Neuronal stem cell (in vitro differentiated cells): ENCODE results near the gene TCEANC2.

Experiments used
- DNase-seq: peaks from one replicate; pipeline ENCODE4 v3.0.0-alpha.2; 2013; ENCODE audit warnings: low spot score
- H2AFZ ChIP-seq: one replicate; pipeline ENCODE4 v1.6.1; 2013; ENCODE audit warnings: mild to moderate bottlenecking, low read length, inconsistent platforms
- H2AK5ac ChIP-seq: 2 replicates; pipeline ENCODE4 v1.6.1; 2013; ENCODE audit warnings: low read depth, mild to moderate bottlenecking, inconsistent platforms, low read length, moderate library complexity, mixed read lengths
- H2BK120ac ChIP-seq: 2 replicates; pipeline ENCODE4 v1.6.1; 2013; ENCODE audit warnings: low read depth, mild to moderate bottlenecking, inconsistent platforms, low read length, moderate library complexity, mixed read lengths
- H2BK12ac ChIP-seq: one replicate; pipeline ENCODE4 v1.6.1; 2013; ENCODE audit warnings: low read length, inconsistent platforms
- H2BK15ac ChIP-seq: 2 replicates; pipeline ENCODE4 v1.6.1; 2013; ENCODE audit warnings: mild to moderate bottlenecking, low read length, inconsistent platforms, mixed read lengths
- H2BK5ac ChIP-seq: one replicate; pipeline ENCODE4 v1.6.1; 2013; ENCODE audit warnings: inconsistent platforms, mild to moderate bottlenecking, low read length, moderate library complexity
- H3K14ac ChIP-seq: one replicate; pipeline ENCODE4 v1.6.1; 2013; ENCODE audit warnings: low read length, inconsistent platforms
- H3K18ac ChIP-seq: 2 replicates; pipeline ENCODE4 v1.6.1; 2013; ENCODE audit warnings: low read length, inconsistent platforms
- H3K23ac ChIP-seq: 2 replicates; pipeline ENCODE4 v1.6.1; 2013; ENCODE audit warnings: low read depth, mild to moderate bottlenecking, mixed read lengths, low read length, inconsistent platforms; ENCODE audit not compliant: poor library complexity
- H3K27ac ChIP-seq: replicated peaks from 3 replicates; pipeline ENCODE4 v1.5.1; 2013; ENCODE audit warnings: low read length, inconsistent platforms
- H3K27me3 ChIP-seq, 3 experiments: 2 replicates each; pipeline ENCODE4 v1.6.1; 2013; ENCODE audit warnings: low read length in 3 of 3, mild to moderate bottlenecking in 2 of 3, inconsistent platforms in 1 of 3, low read depth in 1 of 3, mixed read lengths in 1 of 3, moderate library complexity in 1 of 3; ENCODE audit not compliant: control insufficient read depth in 3 of 3, insufficient read depth in 3 of 3
- H3K36me3 ChIP-seq, 2 donors: replicated peaks in 1 of 2; 2 replicates each; pipeline ENCODE4 v1.6.1; 2013; ENCODE audit warnings: low read length in 2 of 2; ENCODE audit not compliant: control insufficient read depth in 2 of 2, insufficient read depth in 2 of 2
- H3K4ac ChIP-seq: 2 replicates; pipeline ENCODE4 v1.6.1; 2013; ENCODE audit warnings: inconsistent platforms, mild to moderate bottlenecking, low read length, moderate library complexity
- H3K4me1 ChIP-seq, 2 donors: 1 replicate in 1 of 2; 2 replicates in 1 of 2; pipeline ENCODE4 v1.6.1; 2013; ENCODE audit warnings: low read length in 2 of 2, low read depth in 1 of 2; ENCODE audit not compliant: control insufficient read depth in 2 of 2, insufficient read depth in 1 of 2
- H3K4me2 ChIP-seq: one replicate; pipeline ENCODE4 v1.6.1; 2013; ENCODE audit warnings: mild to moderate bottlenecking, low read length, inconsistent platforms; ENCODE audit not compliant: insufficient read depth, poor library complexity, severe bottlenecking
- H3K4me3 ChIP-seq, 2 donors: 2 replicates each; pipeline ENCODE4 v1.5.1; 2013; ENCODE audit warnings: low read length in 2 of 2, mild to moderate bottlenecking in 2 of 2, inconsistent platforms in 1 of 2, moderate library complexity in 1 of 2
- H3K79me1 ChIP-seq: one replicate; pipeline ENCODE4 v1.6.1; 2013; ENCODE audit warnings: low read depth, mild to moderate bottlenecking, inconsistent platforms, low read length, moderate library complexity
- H3K9ac ChIP-seq: one replicate; pipeline ENCODE4 v1.6.1; 2013; ENCODE audit warnings: mild to moderate bottlenecking, low read depth, low read length, inconsistent platforms; ENCODE audit not compliant: poor library complexity
- H3K9me3 ChIP-seq, 2 donors: replicated peaks in 1 of 2; 2 replicates each; pipeline versions ENCODE3 to v1.6.1; 2013; ENCODE audit warnings: low read length in 2 of 2, mild to moderate bottlenecking in 2 of 2, inconsistent platforms in 1 of 2, low read depth in 1 of 2, mixed read lengths in 1 of 2, moderate library complexity in 1 of 2; ENCODE audit not compliant: control insufficient read depth in 2 of 2, insufficient read depth in 1 of 2
- H4K8ac ChIP-seq: one replicate; pipeline ENCODE4 v1.6.1; 2013; ENCODE audit warnings: low read depth, mild to moderate bottlenecking, inconsistent platforms, low read length, moderate library complexity
- H4K91ac ChIP-seq: one replicate; pipeline ENCODE4 v1.6.1; 2013; ENCODE audit warnings: low read length, low read depth, mild to moderate bottlenecking, inconsistent platforms; ENCODE audit not compliant: poor library complexity
- WGBS, 2 donors: extraction: QIAGEN DNeasy Blood & Tissue Kit; methylation state at CpG; one replicate each; pipeline ENCODE4 v1.1.7; 2013; ENCODE audit warnings: missing lambda C conversion rate in 2 of 2, mixed read lengths in 1 of 2; ENCODE audit not compliant: insufficient read length in 2 of 2, insufficient replicate concordance in 1 of 2; ENCODE audit errors: extremely low coverage in 2 of 2; 5-methylcytosine and 5-hydroxymethylcytosine counted together

TCEANC2 gene

DNA sequence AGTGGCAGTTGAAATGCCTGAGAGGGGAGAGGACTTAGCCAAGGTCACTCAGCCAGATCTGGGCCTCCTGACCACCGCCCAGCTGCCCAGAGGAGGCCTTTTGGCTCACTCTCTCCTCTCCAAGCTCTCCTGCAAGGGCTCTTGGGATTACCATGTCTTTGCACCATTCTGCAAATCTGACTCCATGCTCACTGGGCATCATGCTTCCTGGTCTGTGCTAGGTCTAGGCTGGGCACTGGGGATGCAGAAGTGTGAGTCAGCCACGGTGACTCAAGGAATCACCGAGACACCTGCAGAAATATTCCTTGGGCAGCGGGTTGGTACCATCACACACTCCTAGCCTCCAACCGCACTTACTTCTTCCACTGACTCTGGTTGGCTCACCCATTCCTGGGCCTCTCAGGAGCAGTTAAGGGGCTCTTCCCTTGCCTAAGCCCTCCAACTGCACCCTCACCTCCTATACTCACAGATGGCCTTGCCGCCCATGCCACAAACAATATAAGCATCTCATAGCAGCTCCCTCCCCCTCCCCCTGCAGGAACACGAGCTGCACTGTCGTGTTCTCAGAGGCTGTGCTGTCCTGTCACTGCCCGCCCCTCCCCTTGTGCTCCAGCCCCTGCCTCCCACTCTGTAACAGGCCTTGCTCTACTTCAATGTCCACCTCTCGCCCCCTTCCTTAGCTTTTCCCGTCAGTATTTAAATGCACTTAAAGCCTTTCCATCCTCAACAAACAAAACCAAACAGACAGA, 64.6 kb downstream of the TCEANC2 start:
- no peak overlapping the region for H2AK5ac ChIP-seq
- no peak overlapping the region for H3K4ac ChIP-seq
- no CpG with 5 or more reads among the region's 11 CpGs for WGBS, 2 donors
- no peak overlapping the region for H3K27ac ChIP-seq
- no peak overlapping the region for H2BK15ac ChIP-seq
- peak overlapping the region; percentile 2 for H2BK12ac ChIP-seq
- H3K4me3 ChIP-seq, result no peak overlapping the region
- H4K8ac ChIP-seq, result no peak overlapping the region
- H3K36me3 ChIP-seq, result no peaks in the 10 kb centered on the region
- H2BK120ac ChIP-seq, result no peak overlapping the region
- H3K4me2 ChIP-seq, result no peak overlapping the region
- no peaks in the 10 kb centered on the region for H3K79me1 ChIP-seq
- H2AFZ ChIP-seq, result peak overlapping the region; percentile 50
- no peak for DNase-seq
- H3K27me3 ChIP-seq, result peaks cover 0 to 49% (median 15%) of the 10 kb centered on the region in 3 experiments
- no peak overlapping the region for H3K18ac ChIP-seq
- peak overlapping the region; percentile 26 for H2BK5ac ChIP-seq
- no peak overlapping the region for H4K91ac ChIP-seq
- no peak overlapping the region for H3K23ac ChIP-seq
- H3K4me1 ChIP-seq, result peaks cover 13% of the 10 kb centered on the region in 2 donors
- H3K9me3 ChIP-seq, result no peaks in the 10 kb centered on the region
- no peak overlapping the region for H3K9ac ChIP-seq
- no peak overlapping the region for H3K14ac ChIP-seq

- H2AK5ac ChIP-seq, result no peak overlapping the region
- H3K4me1 ChIP-seq, result peaks cover 13 to 15% of the 10 kb centered on the region in 2 donors
- H3K27me3 ChIP-seq, result peaks cover 0 to 52% (median 16%) of the 10 kb centered on the region in 3 experiments
- no peaks in the 10 kb centered on the region for H3K79me1 ChIP-seq
- H3K23ac ChIP-seq, result no peak overlapping the region
- WGBS, 2 donors, result no CpG with 5 or more reads among the region's 8 CpGs
- H3K27ac ChIP-seq, result no peak overlapping the region
- H4K8ac ChIP-seq, result no peak overlapping the region
- H4K91ac ChIP-seq, result no peak overlapping the region
- H3K4me2 ChIP-seq, result no peak overlapping the region
- H3K4ac ChIP-seq, result no peak overlapping the region
- H2BK5ac ChIP-seq, result no peak overlapping the region
- H2BK120ac ChIP-seq, result no peak overlapping the region
- no peak overlapping the region for H3K18ac ChIP-seq
- no peak overlapping the region for H3K4me3 ChIP-seq
- DNase-seq, result no peak
- H3K36me3 ChIP-seq, result no peaks in the 10 kb centered on the region
- no peak overlapping the region for H2BK12ac ChIP-seq
- no peak overlapping the region for H2BK15ac ChIP-seq
- no peak overlapping the region for H3K9ac ChIP-seq
- peak overlapping the region; percentile 50 for H2AFZ ChIP-seq
- no peaks in the 10 kb centered on the region for H3K9me3 ChIP-seq
- no peak overlapping the region for H3K14ac ChIP-seq
Observed at GRCh38 chr1:54118704-54119103, 65.3 kb downstream of the TCEANC2 start.

GRCh38 chr1:54120018-54120697, 66.8 kb downstream of the TCEANC2 start:
- Histone ChIP-seq H3K4ac (peak overlapping the region; percentile 71), H3K18ac (peak overlapping the region; percentile 1), H3K9me3 (no peaks in the 10 kb centered on the region), H2AK5ac (peak overlapping the region; percentile 7), H2BK120ac (no peak overlapping the region), H4K8ac (no peak overlapping the region), H3K4me1 (peaks cover 14 to 19% of the 10 kb centered on the region in 2 donors), H3K4me2 (no peak overlapping the region), H3K9ac (peak overlapping the region; percentile 65), H2BK12ac (peak overlapping the region; percentile 25), H4K91ac (no peak overlapping the region), H3K4me3 (peak overlapping the region in 1 of 2 donors; percentile 43), H2BK5ac (no peak overlapping the region), H3K14ac (no peak overlapping the region), H3K27me3 (peaks cover 0 to 45% (median 16%) of the 10 kb centered on the region in 3 experiments), H3K23ac (peak overlapping the region; percentile 67), H3K36me3 (no peaks in the 10 kb centered on the region), H3K27ac (no peak overlapping the region), H2AFZ (no peak overlapping the region), H2BK15ac (peak overlapping the region; percentile 51), H3K79me1 (no peaks in the 10 kb centered on the region)
- 97 to 100% methylated on average over 2 to 5 of the region's 13 CpGs for WGBS, 2 donors
- DNase-seq, result no peak
